OCI-LY3 (cell line): ENCODE results near the gene HDGFL2.

Source experiments
- CTCF ChIP-seq: fragments of 200-600, 300-600 bp; sonication (generic); IDR thresholded peaks from 2 replicates; pipeline ENCODE4 v1.5.1; 2014; ENCODE audit warnings: antibody characterized with exemption, low read length, low read depth
- EZH2phosphoT487 ChIP-seq: fragments of 200-600 bp; shearing (Covaris generic); IDR thresholded peaks from 2 replicates; pipeline ENCODE4 v1.6.1; 2018; ENCODE audit warnings: antibody characterized with exemption, mixed run types, low read depth

- TF ChIP-seq CTCF (no peak), EZH2phosphoT487 (no peak)
Observed at GRCh38 chr19:4423416-4424126, 48.5 kb upstream of the HDGFL2 start.
